ENCODE measurements around the gene SMOC2. TPM values are rescaled to one million over a fixed set of nuclear protein-coding genes. Genes with fewer than 3 reads are reported as not detected.

The SMOC2 gene
- total and polyA plus RNA-seq, 2 of the 4 experiments (the other 2 are of a cell fraction): not detected

DNA sequence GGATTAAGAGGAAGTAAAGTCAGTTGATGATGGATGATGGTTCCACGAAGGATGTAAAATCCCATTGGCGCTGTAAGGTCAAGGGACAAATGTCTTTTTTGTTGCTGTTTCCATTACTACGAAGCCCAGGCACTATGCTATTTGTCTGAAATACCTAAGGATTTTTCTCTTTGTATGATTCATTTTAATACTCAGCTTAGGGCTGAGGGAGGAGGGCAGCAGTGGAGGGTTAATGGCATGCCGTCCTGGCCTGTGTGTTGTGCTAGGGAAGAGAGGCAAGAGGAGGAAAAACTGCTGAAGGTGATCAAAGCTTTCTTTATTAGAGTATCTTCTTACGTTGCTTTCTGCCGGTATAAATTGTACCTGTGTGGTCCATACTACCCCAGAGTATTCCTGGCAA, 6.5 kb upstream of the SMOC2 start:
- H4K91ac ChIP-seq (ENCODE audit: insufficient read depth, low read depth, low read length): no peak overlapping the region

More for the DNA sequence above, 6.5 kb upstream of the SMOC2 start:
- no TSS peak for BruUV-seq (replicated peaks)
- intact Hi-C loops (cut with micrococcal nuclease): no loop called here
- Histone ChIP-seq H2AFZ (replicated peaks; ENCODE audit: low read length, poor library complexity) (no peak overlapping the region), H3K27me3 (ENCODE audit: control insufficient read depth, insufficient read depth, low read length) (no peaks in the 10 kb centered on the region), H3K27ac (ENCODE audit: insufficient read depth, low read length) (no peak overlapping the region), H3K4ac (ENCODE audit: low read depth, low read length) (no peak overlapping the region), H3K56ac (ENCODE audit: extremely low read depth, insufficient read depth, low read length) (no peak overlapping the region), H3K4me2 (ENCODE audit: low read depth, low read length) (no peak overlapping the region), H4K5ac (ENCODE audit: low read depth, low read length) (no peak overlapping the region), H3K4me3 (ENCODE audit: insufficient read depth, low read depth, low read length) (no peak overlapping the region), H2BK15ac (ENCODE audit: low read depth, low read length) (no peak overlapping the region), H3K18ac (ENCODE audit: low read depth, low read length) (no peak overlapping the region), H2BK5ac (ENCODE audit: low read depth, low read length, poor library complexity, severe bottlenecking) (no peak overlapping the region), H3K36me3 (ENCODE audit: control insufficient read depth, insufficient read depth, low read length) (no peaks in the 10 kb centered on the region), H2AK5ac (ENCODE audit: low read depth, low read length) (no peak overlapping the region), H3K79me1 (ENCODE audit: low read depth in 1 of 2, low read length in 2 of 2) (no peaks in the 10 kb centered on the region), H3K9me3 (ENCODE audit: control insufficient read depth, insufficient read depth, low read length) (peaks cover 28% of the 10 kb centered on the region), H2AK9ac (replicated peaks; ENCODE audit: low read depth, low read length, poor library complexity) (no peak overlapping the region), H3K9me1 (ENCODE audit: insufficient read depth, low read length) (no peaks in the 10 kb centered on the region), H3K4me1 (ENCODE audit: control insufficient read depth, insufficient read depth, low read length) (no peaks in the 10 kb centered on the region), H2BK120ac (ENCODE audit: low read depth, low read length) (no peak overlapping the region), H2BK20ac (ENCODE audit: low read depth, low read length) (no peak overlapping the region), H3K9ac (ENCODE audit: low read depth, low read length) (no peak overlapping the region), H3K23ac (ENCODE audit: low read depth, low read length) (no peak overlapping the region), H3K14ac (replicated peaks; ENCODE audit: low read depth, low read length) (no peak overlapping the region), H4K8ac (ENCODE audit: low read depth in 2 of 2, low read length in 2 of 2) (no peak overlapping the region), H4K20me1 (ENCODE audit: insufficient read depth, low read length) (no peaks in the 10 kb centered on the region)
- in situ Hi-C loops (cut with MboI; ENCODE audit: low sequenced_read_pairs): no loop called here
- ChIA-PET POLR2A (ENCODE audit: unreplicated experiment) (no interaction called here), CTCF (no interaction called here)
- no peak for DNase-seq
- dilution Hi-C loops (cut with HindIII; ENCODE audit: low sequenced_read_pairs, unreplicated experiment): no loop called here
- no peak for ATAC-seq (ENCODE audit: low read depth)
- no CpG with 5 or more reads among the region's 6 CpGs for WGBS, 2 experiments (ENCODE audit: extremely low coverage in 2 of 2, insufficient read length in 1 of 2)
- TF ChIP-seq CEBPB (IDR thresholded peaks at IDR 0.05; ENCODE audit: low read depth, low read length) (no peak), MXI1 (IDR thresholded peaks at IDR 0.05; ENCODE audit: borderline replicate concordance, low read depth, low read length) (no peak), RFX5 (IDR thresholded peaks at IDR 0.05; ENCODE audit: low read depth, low read length) (no peak), NFE2L2 (IDR thresholded peaks at IDR 0.05; ENCODE audit: low read depth, low read length) (no peak)

Measured in IMR-90 (cell line).